SK-N-MC (cell line): Measurements from ENCODE around the gene SELENOS.

Experiments used
- EZH2 ChIP-seq: fragments of 200-600 bp; sonication (generic); IDR thresholded peaks from one replicate; pipeline ENCODE4 v1.6.1; 2017; ENCODE audit warnings: antibody characterized with exemption
- POLR2AphosphoS5 ChIP-seq: IDR thresholded peaks from 2 replicates; pipeline ENCODE4 v1.6.1; 2012; ENCODE audit warnings: mild to moderate bottlenecking, low read depth, low read length, borderline replicate concordance

DNA sequence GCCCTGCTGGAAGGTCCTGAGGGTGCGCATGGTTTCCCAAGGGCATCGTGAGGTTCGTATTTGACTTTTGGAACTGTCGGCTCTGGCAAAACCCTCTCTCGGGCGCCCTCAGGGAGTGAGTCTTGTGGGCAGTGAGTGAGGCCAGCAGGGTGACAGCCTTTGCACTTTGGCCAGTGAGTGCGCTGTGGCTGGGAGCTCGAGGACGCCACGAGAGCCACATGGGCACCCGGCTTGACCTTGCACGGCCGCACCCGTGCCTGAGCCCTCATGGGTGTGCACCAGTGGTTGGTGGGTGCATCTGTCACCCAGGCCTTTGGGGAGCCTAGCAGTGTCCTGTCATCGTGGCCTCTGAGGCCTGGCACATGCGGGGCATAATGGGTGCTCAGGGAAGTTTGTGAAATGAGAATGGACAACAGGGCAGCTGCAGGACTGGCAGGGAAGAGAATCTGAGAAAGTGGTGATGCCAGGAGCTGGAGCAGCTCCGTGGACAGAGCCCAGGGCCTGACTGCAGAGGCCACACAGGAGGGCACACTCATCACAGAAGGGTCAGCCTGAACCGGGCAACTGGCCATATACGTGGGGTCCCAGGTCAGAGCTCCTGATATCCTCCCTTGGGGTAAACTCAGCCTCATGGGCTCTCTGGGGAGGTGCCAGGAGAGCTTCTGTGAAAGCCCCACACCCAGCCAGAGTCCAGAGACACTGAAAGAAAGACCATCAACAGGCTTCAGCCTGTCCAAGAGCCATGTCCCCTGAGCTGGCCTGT, 48.2 kb upstream of the SELENOS start:
- TF ChIP-seq EZH2 (no peak), POLR2AphosphoS5 (no peak)
